GM18951 (cell line): ENCODE measurements around the gene SEC31A.
"Not testable (repeated sequence)": the region's sequence is repeated elsewhere in the genome, so short reads cannot be mapped to it uniquely, and the experiment has no call there.

Source experiments
- POLR2A ChIP-seq: IDR thresholded peaks from 4 replicates; pipeline ENCODE4 v1.6.1; 2011; ENCODE audit warnings: mild to moderate bottlenecking; ENCODE audit not compliant: insufficient read length, insufficient read depth; ENCODE audit errors: extremely low read depth
- in situ Hi-C: fragments of 300-500 bp; cut with MboI; formaldehyde crosslinking; loops from one replicate; pipeline ENCODE4 v1.12.0; 2022; ENCODE audit warnings: low sequenced_read_pairs, mixed read lengths, inconsistent platforms; ENCODE audit not compliant: unreplicated experiment

The SEC31A gene

DNA sequence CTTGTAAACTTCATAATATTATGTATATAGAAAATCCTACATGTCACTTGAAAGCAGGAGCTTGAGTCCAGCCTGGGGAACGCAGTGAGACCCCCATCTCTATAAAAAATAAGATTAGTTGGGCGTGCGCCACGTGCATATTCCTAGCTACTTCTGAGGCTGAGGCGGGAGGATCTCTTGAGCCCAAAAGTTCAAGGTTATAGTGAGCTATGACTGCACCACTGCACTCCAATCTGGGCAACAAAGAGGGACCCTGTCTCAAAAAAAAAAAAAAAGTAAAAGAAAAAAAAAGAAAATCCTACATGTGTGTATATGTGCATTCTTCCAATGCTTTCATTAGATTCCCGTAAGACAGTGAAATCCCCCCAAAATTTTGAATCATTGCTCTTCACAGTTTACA, 1.7 kb downstream of the SEC31A start:
- no peak for TF ChIP-seq POLR2A
- in situ Hi-C loops: no loop called here

DNA sequence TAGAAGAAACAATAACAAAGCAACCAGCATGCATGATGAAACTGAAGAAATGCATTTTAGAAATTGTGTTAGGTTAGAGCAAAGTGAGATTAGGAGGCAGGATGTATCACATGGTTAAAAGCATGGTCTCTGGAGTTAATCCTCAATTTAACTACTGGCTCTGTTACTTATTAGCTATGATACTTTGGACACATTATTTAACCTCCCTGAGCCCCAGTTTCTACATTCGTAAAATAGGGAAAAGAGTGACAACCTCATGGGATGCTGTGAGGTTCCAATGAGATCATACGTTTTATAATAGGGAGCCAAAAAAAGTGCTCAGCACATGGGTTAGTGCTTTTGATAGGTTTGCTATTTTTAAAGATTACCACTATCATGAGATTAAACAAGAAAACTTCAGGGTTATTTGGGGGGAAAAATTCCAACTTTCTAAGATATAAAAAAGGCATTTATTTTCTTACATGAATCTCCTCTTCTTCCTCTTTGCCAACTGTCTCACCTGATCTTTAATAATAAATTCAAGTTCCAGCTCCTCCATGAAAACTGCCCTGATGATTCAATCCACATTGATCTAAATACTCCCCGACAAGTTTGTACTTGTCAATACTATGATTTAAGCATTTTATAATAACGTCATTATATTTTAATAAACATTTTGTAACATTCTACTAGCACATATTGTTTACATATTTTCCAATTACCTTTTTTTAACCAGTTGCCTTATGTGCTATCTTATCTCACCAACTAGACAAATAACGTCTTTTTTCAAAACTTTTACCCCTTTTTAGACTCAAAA, 4.6 kb downstream of the SEC31A start:
- in situ Hi-C loops: no loop called here
- TF ChIP-seq POLR2A: no peak

DNA sequence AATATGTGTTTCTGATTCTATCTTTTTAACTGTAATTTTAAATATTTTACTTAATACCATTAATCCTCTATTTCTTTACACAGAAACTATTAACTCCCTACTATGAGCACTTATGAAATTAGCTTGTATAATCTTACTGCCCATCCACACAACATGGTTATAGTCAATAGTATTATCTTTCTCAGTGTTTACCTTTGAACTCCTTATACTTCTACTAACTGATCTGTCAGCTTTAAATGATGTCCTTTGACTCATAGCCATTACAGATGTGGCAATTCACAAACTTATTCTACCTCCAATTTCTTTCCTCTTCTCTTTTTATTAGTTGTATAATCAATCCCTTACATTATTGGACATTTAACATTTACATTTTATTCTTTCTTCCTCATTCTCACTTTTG, 5.5 kb downstream of the SEC31A start:
- TF ChIP-seq POLR2A: no peak
- in situ Hi-C loops: no loop called here

DNA sequence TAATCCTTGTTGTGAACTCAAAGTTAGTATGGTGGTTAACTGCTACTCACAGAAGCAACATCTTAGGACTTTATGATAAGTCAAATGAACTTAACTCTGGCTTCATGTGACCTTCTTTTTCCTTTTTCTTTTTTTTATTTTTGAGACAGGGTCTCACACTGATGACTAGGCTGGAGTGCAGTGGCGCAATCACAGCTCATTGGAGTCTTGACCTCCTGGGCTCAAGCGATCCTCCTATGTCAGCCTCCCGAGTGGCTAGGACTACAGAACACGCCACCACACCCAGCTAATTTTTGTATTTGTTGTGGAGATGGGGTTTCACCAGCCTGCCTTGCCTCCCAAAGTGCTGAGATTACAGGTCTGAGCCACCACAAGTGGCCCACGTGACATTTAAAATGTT, 22.4 kb downstream of the SEC31A start:
- no peak for TF ChIP-seq POLR2A
- in situ Hi-C loops: no loop called here

DNA sequence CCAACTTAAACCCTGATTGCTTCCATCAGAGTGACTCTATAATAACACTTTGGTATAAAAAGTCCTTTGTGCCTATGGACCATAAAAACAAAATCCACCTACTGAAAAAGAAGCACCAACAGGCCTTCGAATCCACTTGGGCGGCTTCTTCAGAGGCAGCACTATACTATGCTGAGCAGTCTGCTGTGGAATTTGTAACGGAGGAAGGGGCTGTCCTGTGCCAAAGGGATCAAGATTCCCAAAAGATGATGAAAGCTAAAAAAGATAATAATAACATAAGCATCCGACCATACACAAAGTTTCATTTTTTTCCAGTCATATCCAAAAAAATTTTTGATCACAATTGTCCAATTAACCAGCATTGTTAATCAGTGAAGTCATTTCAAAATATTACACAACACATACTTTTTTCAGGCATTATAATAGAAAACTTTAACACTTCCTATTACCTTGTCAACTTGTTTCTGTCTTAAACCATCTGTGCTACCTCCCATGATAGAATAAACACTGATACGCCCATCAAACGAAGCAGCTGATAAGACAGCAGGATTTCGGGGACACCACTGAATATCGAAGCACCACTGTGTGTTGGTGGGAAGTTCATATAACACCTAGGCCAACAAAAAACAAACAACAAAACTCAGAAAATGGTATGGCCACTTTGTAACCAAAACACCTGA, 24.1 kb downstream of the SEC31A start:
- in situ Hi-C loops: no loop called here
- no peak for TF ChIP-seq POLR2A

DNA sequence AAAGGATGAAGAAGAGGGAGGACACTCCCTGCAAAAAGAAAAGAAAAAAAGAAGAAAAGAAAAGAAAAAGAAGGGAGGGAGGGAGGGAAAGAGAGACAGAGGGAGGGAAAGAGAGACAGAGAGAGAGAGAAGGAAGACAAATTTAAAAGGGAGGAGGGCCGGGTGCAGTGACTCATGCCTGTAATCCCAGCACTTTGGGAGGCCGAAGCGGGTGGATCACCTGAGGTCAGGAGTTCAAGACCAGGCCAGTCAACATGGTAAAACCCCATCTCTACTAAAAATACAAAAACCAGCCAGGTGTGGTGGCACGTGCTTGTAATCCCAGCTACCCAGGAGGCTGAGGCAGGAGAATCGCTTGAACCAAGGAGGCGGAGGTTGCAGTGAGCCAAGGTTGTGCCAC, 24.9 kb downstream of the SEC31A start:
- in situ Hi-C loops: not testable (repeated sequence)

DNA sequence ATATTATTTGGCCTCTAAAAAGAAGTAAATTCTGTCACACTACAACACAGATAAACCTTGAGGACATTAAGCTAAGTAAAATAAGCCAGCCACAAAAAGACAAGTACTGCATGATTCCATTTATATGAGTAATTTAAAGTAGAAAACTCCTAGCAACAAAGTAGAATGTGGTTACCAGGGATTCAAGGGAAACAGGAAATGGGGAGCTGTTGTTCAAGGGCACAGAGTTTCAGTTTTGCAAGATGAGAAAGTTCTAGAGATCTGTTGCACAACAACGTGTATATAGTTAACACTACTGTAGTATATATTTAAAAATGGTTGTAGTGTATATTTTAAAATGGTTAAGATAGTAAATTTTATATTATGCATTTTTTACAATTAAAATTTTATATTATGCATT, 25.4 kb downstream of the SEC31A start:
- TF ChIP-seq POLR2A: no peak
- in situ Hi-C loops: no loop called here

DNA sequence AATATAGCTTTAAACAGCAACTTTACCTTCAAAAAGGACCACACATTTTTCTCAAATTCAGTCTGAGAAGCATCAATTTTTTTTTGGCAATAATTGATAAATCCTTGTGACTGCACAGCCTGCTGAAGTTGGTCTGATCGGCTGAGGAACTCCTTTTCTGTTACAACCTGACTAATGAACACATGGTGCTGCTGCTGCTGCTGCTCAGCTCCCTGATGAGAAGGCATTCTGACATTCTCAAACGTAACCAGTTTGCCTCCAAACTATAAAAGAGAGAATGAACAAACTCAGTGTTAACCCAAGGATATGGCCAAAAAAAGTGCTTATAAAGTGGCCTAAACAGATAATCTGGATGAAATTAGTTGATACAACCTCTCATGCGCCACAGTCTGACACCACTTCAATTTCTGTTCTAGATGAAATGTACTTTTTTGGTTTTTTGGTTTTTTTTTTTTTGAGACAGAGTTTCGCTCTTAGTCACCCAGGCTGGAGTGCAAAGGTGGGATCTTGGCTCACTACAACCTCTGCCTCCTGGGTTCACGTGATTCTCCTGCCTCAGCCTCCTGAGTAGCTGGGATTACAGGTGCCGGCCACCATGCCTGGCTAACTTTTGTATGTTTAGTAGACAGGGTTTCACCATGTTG, 26.5 kb downstream of the SEC31A start:
- no peak for TF ChIP-seq POLR2A
- in situ Hi-C loops: no loop called here

DNA sequence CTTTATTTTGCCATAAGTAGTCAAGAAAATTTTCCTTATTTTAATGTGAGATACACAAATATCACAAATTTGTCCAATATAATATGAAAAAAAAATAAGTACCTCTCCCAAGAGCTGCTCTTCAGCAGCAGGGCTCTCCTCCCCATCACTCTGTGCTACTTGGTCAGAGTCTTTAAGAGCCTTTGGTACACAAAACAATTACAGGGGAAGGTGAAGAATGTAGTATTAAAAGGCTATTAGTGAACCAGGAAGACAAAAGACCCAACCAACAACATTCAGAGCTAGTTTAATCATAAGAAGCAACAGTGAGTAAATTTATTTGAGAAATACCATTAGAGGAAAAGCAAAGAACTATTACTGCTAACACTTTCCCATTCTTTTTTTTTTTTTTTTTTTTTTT, 29.4 kb downstream of the SEC31A start:
- no peak for TF ChIP-seq POLR2A
- in situ Hi-C loops: no loop called here

DNA sequence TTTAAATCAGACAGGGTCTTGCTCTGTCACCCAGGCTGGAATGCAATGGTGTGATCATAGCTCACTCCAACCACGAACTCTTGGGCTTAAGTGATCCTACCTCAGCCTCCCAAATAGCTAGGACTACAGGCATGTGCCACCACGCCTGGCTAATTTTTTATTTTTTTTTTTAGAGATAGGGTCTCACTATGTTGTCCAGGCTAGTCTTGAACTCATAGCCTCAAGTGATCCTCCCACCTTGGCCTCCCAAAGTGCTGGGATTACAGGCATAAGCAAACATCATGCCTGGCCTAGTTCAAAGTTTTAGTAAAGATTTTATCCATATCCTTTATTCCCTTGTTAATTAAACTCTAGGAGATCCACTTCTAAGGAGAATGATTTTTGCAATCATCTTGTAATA, 30.5 kb downstream of the SEC31A start:
- in situ Hi-C loops: not testable (repeated sequence)

DNA sequence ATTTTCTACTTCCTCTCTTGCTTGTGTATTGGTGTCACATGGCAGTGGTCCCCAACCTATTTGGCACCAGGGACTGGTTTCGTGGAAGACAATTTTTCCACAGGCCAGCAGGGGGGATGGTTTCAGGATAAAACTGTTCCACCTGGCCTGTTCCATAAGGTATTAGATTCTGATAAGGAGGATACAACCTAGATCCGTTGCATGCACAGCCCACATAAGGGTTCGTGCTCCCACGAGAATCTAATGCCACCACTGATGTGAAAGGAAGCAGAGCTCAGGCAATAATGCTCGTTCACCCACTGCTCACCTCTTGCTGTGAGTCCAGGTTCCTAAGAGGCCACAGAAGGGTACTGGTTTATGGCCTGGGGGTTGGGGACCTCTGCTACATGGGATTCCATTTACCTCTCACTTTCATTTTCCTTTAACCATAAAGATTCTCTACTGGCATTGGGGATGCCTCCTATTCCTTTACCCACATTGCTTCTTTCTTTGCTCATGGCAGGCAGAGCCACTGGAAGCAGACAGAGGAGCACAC, 38.1 kb downstream of the SEC31A start:
- in situ Hi-C loops: no loop called here
- no peak for TF ChIP-seq POLR2A

DNA sequence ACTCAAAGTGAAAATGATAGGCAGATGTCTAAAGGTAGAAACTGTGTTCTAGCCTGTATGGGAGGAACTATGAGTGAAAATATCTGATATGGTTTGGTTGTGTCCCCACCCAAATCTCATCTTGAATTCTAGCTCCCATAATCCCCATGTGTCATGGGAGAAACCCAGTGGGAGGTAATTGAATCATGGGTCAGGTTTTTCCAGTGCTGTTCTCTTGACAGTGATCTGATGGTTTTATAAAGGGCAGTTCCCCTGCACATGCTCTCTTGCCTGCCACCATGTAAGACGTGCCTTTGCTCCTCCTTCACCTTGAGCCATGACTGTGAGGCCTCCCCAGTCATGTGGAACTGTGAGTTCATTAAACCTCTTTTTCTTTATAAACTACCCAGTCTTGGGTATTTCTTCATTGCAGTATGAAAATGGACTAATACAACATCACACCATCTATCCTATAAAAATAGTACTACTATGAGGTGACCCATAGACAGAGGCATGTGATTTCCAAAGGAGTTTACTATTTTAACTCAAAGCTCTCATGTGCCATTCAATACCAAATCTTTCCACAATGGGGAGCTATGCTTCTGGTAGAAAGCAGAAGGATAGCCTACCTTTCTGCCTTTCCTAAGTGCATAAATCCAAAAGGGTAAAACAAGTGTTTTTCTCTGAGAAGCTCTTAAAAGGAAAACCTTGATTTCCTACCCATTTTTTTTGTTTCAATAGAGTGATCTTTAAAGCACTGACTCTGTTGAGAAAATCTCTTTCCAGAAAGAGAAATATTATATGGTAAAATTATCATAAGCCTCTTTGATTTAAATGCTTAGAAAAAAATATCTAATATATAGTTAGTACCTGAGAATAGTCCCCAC, 38.8 kb downstream of the SEC31A start:
- in situ Hi-C loops: no loop called here
- TF ChIP-seq POLR2A: no peak

DNA sequence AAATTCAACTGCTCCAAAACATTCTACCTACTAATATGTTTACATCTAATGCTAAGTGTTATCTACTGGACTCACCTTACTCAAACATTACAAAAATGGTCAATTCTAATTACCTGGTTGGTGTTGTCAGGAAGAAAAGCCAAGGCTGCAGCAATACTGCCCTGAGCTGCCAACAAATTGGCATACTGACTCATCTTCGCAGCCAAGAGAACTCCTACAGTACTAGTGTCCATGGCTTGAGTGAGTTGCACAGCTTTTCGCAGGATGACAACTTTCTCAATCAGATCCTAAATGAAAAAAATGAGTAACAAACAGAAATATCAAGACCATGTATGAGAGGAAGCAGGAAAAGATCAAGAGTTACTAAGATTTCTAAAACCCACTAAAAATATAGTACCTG, 39.6 kb downstream of the SEC31A start:
- TF ChIP-seq POLR2A: no peak
- in situ Hi-C loops: no loop called here
